Measurements from ENCODE around the gene RABL2A. TPM values are rescaled to one million over a fixed set of nuclear protein-coding genes. Genes with fewer than 3 reads are reported as not detected.
"Not testable (repeated sequence)": the region's sequence is repeated elsewhere in the genome, so short reads cannot be mapped to it uniquely, and the experiment has no call there.

RABL2A gene
- total RNA-seq, 1 experiment from 2014 or later = 14.3 TPM

DNA sequence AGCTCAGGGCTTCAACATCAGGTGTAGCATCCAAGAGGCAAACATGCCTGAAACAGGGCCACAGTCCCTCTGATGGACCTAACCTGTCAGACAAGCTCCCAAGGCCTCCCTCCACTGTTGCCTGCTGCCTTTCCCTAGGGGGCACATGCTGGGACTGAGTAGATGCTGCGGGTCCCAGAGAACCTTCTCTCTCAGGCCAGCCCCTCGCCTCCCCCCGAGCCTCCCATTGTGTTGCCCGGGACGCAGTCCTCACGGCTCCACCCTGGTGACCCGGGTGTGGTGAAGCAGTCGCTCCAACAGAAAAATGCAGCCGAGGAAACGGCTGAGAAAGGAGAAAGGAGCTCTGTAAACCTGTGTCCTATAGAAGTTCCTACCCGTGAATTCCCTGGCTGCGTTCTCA is 8.3 kb downstream of the RABL2A start:
- H3K9me3 ChIP-seq (ENCODE audit: control insufficient read depth in 1 of 2, insufficient read depth in 1 of 2, low read depth in 1 of 2, low read length in 2 of 2); H3K9me2 ChIP-seq (ENCODE audit: insufficient read depth); DNase-seq (ENCODE audit: low read depth, low spot score); intact Hi-C loops (cut with micrococcal nuclease); BruUV-seq (replicated peaks); H4K20me1 ChIP-seq (ENCODE audit: insufficient read depth); H2AFZ ChIP-seq (ENCODE audit: low read depth, low read length, poor library complexity, severe bottlenecking); H3K79me2 ChIP-seq (ENCODE audit: insufficient read depth, low read length); H3K36me3 ChIP-seq (ENCODE audit: control insufficient read depth in 1 of 2, insufficient read depth in 2 of 2, low read length in 2 of 2); H3K4me3 ChIP-seq (replicated peaks in 1 of 2; ENCODE audit: low read depth in 1 of 2, low read length in 2 of 2); RAD21 ChIA-PET (ENCODE audit: low non-redundant PET in 1 of 2, low total read pairs in 2 of 2, uncharacterized antibody in 2 of 2, unreplicated experiment in 2 of 2); H3K27me3 ChIP-seq (ENCODE audit: insufficient read depth, low read length); POLR2A ChIA-PET; CTCF ChIA-PET; H3K4me2 ChIP-seq (ENCODE audit: low read length); H3K4me1 ChIP-seq (ENCODE audit: control insufficient read depth in 1 of 2, insufficient read depth in 2 of 2, low read length in 2 of 2); H3K27ac ChIP-seq (ENCODE audit: low read depth, low read length); H3K9ac ChIP-seq (ENCODE audit: low read length): not testable (repeated sequence)
- peak; percentile 64 for ATAC-seq

DNA sequence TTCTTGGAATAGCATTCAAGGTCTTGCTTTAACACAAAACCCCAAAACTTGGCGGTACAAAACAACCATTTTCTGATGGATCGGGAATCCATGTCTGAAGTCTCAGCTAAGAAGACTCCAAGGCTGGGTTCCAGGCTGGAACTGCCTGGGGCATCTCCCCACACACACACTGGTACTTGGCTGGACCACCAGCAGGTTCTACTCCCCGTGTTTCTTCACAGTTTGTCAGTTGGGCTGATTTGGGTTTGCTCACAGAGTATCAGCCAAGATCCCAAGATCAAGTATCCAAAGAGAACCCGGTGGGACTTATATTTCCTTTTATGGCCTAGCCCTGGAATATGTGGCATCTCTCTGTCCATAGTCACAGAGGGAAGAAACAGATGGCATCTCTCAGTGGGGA is 9.2 kb downstream of the RABL2A start:
- H3K4me1 ChIP-seq (ENCODE audit: control insufficient read depth in 1 of 2, insufficient read depth in 2 of 2, low read length in 2 of 2); ATAC-seq; intact Hi-C loops (cut with micrococcal nuclease); H3K36me3 ChIP-seq (ENCODE audit: control insufficient read depth in 1 of 2, insufficient read depth in 2 of 2, low read length in 2 of 2); BruUV-seq (replicated peaks); H3K9me3 ChIP-seq (ENCODE audit: control insufficient read depth in 1 of 2, insufficient read depth in 1 of 2, low read depth in 1 of 2, low read length in 2 of 2); H3K27ac ChIP-seq (ENCODE audit: low read depth, low read length); H3K27me3 ChIP-seq (ENCODE audit: insufficient read depth, low read length); POLR2A ChIA-PET; DNase-seq (ENCODE audit: low read depth, low spot score); H2AFZ ChIP-seq (ENCODE audit: low read depth, low read length, poor library complexity, severe bottlenecking); H4K20me1 ChIP-seq (ENCODE audit: insufficient read depth); H3K4me2 ChIP-seq (ENCODE audit: low read length); CTCF ChIA-PET; H3K9ac ChIP-seq (ENCODE audit: low read length); H3K79me2 ChIP-seq (ENCODE audit: insufficient read depth, low read length); H3K9me2 ChIP-seq (ENCODE audit: insufficient read depth); RAD21 ChIA-PET (ENCODE audit: low non-redundant PET in 1 of 2, low total read pairs in 2 of 2, uncharacterized antibody in 2 of 2, unreplicated experiment in 2 of 2); H3K4me3 ChIP-seq (replicated peaks in 1 of 2; ENCODE audit: low read depth in 1 of 2, low read length in 2 of 2): not testable (repeated sequence)

DNA sequence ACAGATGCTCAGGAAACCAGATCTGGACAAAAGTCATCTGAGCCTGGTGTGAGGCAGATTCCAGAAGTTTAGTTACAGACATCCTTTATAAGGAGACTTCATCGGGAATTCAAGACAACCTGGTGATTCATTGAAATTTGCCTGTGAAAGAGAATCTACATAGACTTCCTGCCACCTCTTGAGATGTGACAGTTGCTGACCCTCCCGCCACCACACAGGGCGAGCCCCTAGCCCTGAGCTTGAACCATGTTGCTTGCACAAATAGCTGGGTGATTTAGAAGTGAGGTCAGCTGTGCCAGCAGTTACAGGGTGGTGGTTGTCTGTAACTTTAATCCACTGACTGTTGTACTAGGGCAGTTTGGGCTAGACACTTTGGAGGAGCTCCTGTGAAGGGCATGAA is 11.0 kb downstream of the RABL2A start:
- CTCF ChIA-PET; ATAC-seq; BruUV-seq (replicated peaks): not testable (repeated sequence)

DNA sequence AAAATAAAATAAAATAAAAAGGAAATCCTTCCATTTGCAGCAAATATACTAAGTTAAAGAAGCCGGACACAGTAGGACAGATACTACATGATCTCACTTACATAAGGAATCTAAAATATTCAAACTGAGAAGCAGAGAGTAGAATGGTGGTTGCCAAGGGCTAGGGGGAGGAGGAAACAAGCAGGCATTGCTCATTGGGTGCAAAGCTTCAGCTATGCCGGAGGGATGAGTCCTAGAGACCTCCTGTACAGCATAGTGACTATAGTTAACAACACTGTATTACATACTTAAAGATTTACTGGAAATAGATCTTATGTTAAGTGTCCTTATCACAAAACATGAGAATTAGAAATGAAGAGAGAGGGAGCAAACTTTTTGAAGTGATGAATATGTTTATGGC is 19.2 kb downstream of the RABL2A start:
- H3K79me2 ChIP-seq (ENCODE audit: insufficient read depth, low read length); H3K4me2 ChIP-seq (ENCODE audit: low read length); H3K27ac ChIP-seq (ENCODE audit: low read depth, low read length); H3K4me3 ChIP-seq (replicated peaks in 1 of 2; ENCODE audit: low read depth in 1 of 2, low read length in 2 of 2); DNase-seq (ENCODE audit: low read depth, low spot score); H3K9ac ChIP-seq (ENCODE audit: low read length); ATAC-seq; H3K4me1 ChIP-seq (ENCODE audit: control insufficient read depth in 1 of 2, insufficient read depth in 2 of 2, low read length in 2 of 2); intact Hi-C loops (cut with micrococcal nuclease); POLR2A ChIA-PET; H3K9me3 ChIP-seq (ENCODE audit: control insufficient read depth in 1 of 2, insufficient read depth in 1 of 2, low read depth in 1 of 2, low read length in 2 of 2); H2AFZ ChIP-seq (ENCODE audit: low read depth, low read length, poor library complexity, severe bottlenecking); RAD21 ChIA-PET (ENCODE audit: low non-redundant PET in 1 of 2, low total read pairs in 2 of 2, uncharacterized antibody in 2 of 2, unreplicated experiment in 2 of 2); H3K36me3 ChIP-seq (ENCODE audit: control insufficient read depth in 1 of 2, insufficient read depth in 2 of 2, low read length in 2 of 2); BruUV-seq (replicated peaks); CTCF ChIA-PET; H3K27me3 ChIP-seq (ENCODE audit: insufficient read depth, low read length); H3K9me2 ChIP-seq (ENCODE audit: insufficient read depth); H4K20me1 ChIP-seq (ENCODE audit: insufficient read depth): not testable (repeated sequence)

More for the DNA sequence above, 11.0 kb downstream of the RABL2A start:
- H3K79me2 ChIP-seq (ENCODE audit: insufficient read depth, low read length); H3K4me2 ChIP-seq (ENCODE audit: low read length); H3K9me3 ChIP-seq (ENCODE audit: control insufficient read depth in 1 of 2, insufficient read depth in 1 of 2, low read depth in 1 of 2, low read length in 2 of 2); H3K9ac ChIP-seq (ENCODE audit: low read length); H3K36me3 ChIP-seq (ENCODE audit: control insufficient read depth in 1 of 2, insufficient read depth in 2 of 2, low read length in 2 of 2); intact Hi-C loops (cut with micrococcal nuclease); H3K9me2 ChIP-seq (ENCODE audit: insufficient read depth); H3K27ac ChIP-seq (ENCODE audit: low read depth, low read length); H3K4me1 ChIP-seq (ENCODE audit: control insufficient read depth in 1 of 2, insufficient read depth in 2 of 2, low read length in 2 of 2); H4K20me1 ChIP-seq (ENCODE audit: insufficient read depth); H3K27me3 ChIP-seq (ENCODE audit: insufficient read depth, low read length); H3K4me3 ChIP-seq (replicated peaks in 1 of 2; ENCODE audit: low read depth in 1 of 2, low read length in 2 of 2); DNase-seq (ENCODE audit: low read depth, low spot score); POLR2A ChIA-PET; H2AFZ ChIP-seq (ENCODE audit: low read depth, low read length, poor library complexity, severe bottlenecking); RAD21 ChIA-PET (ENCODE audit: low non-redundant PET in 1 of 2, low total read pairs in 2 of 2, uncharacterized antibody in 2 of 2, unreplicated experiment in 2 of 2): not testable (repeated sequence)

Data from HCT116 (cell line).